Vagina (tissue), 2 donors: ENCODE results near the gene GNG2. TPM values are rescaled to one million over a fixed set of nuclear protein-coding genes. Genes with fewer than 3 reads are reported as not detected.

Experiments used
- DNase-seq, 2 donors: peaks; one replicate each; pipeline ENCODE4 v3.0.0-alpha.2; 2017; ENCODE audit errors: extremely low spot score in 2 of 2
- H3K27ac ChIP-seq: fragments of 200-600 bp; sonication (generic); one replicate; pipeline ENCODE4 v1.5.1; 2019
- H3K27me3 ChIP-seq: fragments of 200-600 bp; sonication (generic); one replicate; pipeline ENCODE4 v1.5.1; 2019
- H3K36me3 ChIP-seq, 2 donors: fragments of 200-600 bp; sonication (generic); one replicate each; pipeline ENCODE4 v1.5.1; 2017 to 2019
- H3K4me1 ChIP-seq: fragments of 200-600 bp; sonication (generic); one replicate; pipeline ENCODE4 v1.5.1; 2019
- H3K4me3 ChIP-seq, 2 donors: fragments of 200-600 bp; sonication (generic); 1 replicate in 1 of 2; 2 replicates in 1 of 2; pipeline ENCODE4 v1.5.1; 2016 to 2019
- H3K9me3 ChIP-seq: fragments of 200-600 bp; sonication (generic); one replicate; pipeline ENCODE4 v1.5.1; 2019
- CTCF ChIP-seq, 3 experiments: fragments of 450-650 bp in 2 of 3; fragments of 200-600 bp in 1 of 3; sonication (generic) in 1 of 3; IDR thresholded peaks; one replicate each; pipeline ENCODE4 v1.5.1; 2017 to 2019; ENCODE audit warnings: antibody characterized with exemption in 3 of 3, mild to moderate bottlenecking in 2 of 3, moderate library complexity in 2 of 3
- POLR2A ChIP-seq, 2 donors: fragments of 450-650 bp; IDR thresholded peaks; one replicate each; pipeline ENCODE4 v1.6.1; 2017; ENCODE audit warnings: antibody characterized with exemption in 2 of 2, mild to moderate bottlenecking in 2 of 2, moderate library complexity in 2 of 2
- POLR2AphosphoS5 ChIP-seq, 2 donors: sonication (generic); formaldehyde crosslinking; IDR thresholded peaks; one replicate each; pipeline ENCODE4 v1.9.0; 2017; ENCODE audit warnings: antibody characterized with exemption in 2 of 2, mild to moderate bottlenecking in 2 of 2, low read depth in 1 of 2; ENCODE audit not compliant: insufficient read depth in 1 of 2
- intact Hi-C: fragments of 100-400 bp; cut with DNase I; formaldehyde crosslinking; loops from one replicate; pipeline ENCODE4 v1.15.1; 2023
- total RNA-seq: library from RNA; depleted of rRNA; stranded (reverse); fragments of >200 nt; gene quantifications from one replicate; pipeline ENCODE4 v1.2.3, GENCODE V29; 2016

Gene GNG2
- total RNA-seq, 1 donor from 2014 or later: 12.8 TPM

GRCh38 chr14:51939755-51940301 lies 79.4 kb downstream of the GNG2 start:
- no peak for DNase-seq
- H3K27ac ChIP-seq: no peak overlapping the region
- no peak overlapping the region for H3K4me3 ChIP-seq
- no peaks in the 10 kb centered on the region for H3K27me3 ChIP-seq
- no peaks in the 10 kb centered on the region for H3K9me3 ChIP-seq
- H3K4me1 ChIP-seq: no peaks in the 10 kb centered on the region
- TF ChIP-seq POLR2A (IDR thresholded peaks at IDR 0.05): no peak
- no peak for TF ChIP-seq POLR2AphosphoS5 (IDR thresholded peaks at IDR 0.05; ENCODE audit: insufficient read depth in 1 of 2, low read depth in 1 of 2)
- no peak for TF ChIP-seq CTCF (IDR thresholded peaks at IDR 0.05)
- H3K36me3 ChIP-seq: no peaks in the 10 kb centered on the region
- intact Hi-C loops: no loop called here

- Histone ChIP-seq H3K4me3 (no peak overlapping the region), H3K27me3 (no peaks in the 10 kb centered on the region), H3K36me3 (no peaks in the 10 kb centered on the region), H3K27ac (no peak overlapping the region), H3K4me1 (no peaks in the 10 kb centered on the region), H3K9me3 (no peaks in the 10 kb centered on the region)
- no peak for TF ChIP-seq CTCF (IDR thresholded peaks at IDR 0.05)
- no peak for TF ChIP-seq POLR2AphosphoS5 (IDR thresholded peaks at IDR 0.05; ENCODE audit: insufficient read depth in 1 of 2, low read depth in 1 of 2)
- intact Hi-C loops: no loop called here
- no peak for DNase-seq
Observed at GRCh38 chr14:51942971-51943370, 82.6 kb downstream of the GNG2 start.

GRCh38 chr14:51950007-51950406 lies 89.6 kb downstream of the GNG2 start:
- Histone ChIP-seq H3K27me3 (no peaks in the 10 kb centered on the region), H3K9me3 (no peaks in the 10 kb centered on the region), H3K36me3 (no peaks in the 10 kb centered on the region), H3K4me1 (no peaks in the 10 kb centered on the region), H3K27ac (no peak overlapping the region), H3K4me3 (no peak overlapping the region)
- TF ChIP-seq CTCF (IDR thresholded peaks at IDR 0.05) (no peak), POLR2A (IDR thresholded peaks at IDR 0.05) (no peak), POLR2AphosphoS5 (IDR thresholded peaks at IDR 0.05; ENCODE audit: insufficient read depth in 1 of 2, low read depth in 1 of 2) (no peak)
- intact Hi-C loops: no loop called here
- DNase-seq: no peak

GRCh38 chr14:51951656-51952055 lies 91.2 kb downstream of the GNG2 start:
- Histone ChIP-seq H3K9me3 (no peaks in the 10 kb centered on the region), H3K4me3 (no peak overlapping the region), H3K27ac (no peak overlapping the region), H3K4me1 (no peaks in the 10 kb centered on the region), H3K27me3 (no peaks in the 10 kb centered on the region), H3K36me3 (no peaks in the 10 kb centered on the region)
- TF ChIP-seq CTCF (IDR thresholded peaks at IDR 0.05): no peak
- TF ChIP-seq POLR2A (IDR thresholded peaks at IDR 0.05): no peak
- no peak for TF ChIP-seq POLR2AphosphoS5 (IDR thresholded peaks at IDR 0.05; ENCODE audit: insufficient read depth in 1 of 2, low read depth in 1 of 2)
- intact Hi-C loops: no loop called here
- no peak for DNase-seq

GRCh38 chr14:51954031-51954430 lies 93.6 kb downstream of the GNG2 start:
- Histone ChIP-seq H3K36me3 (no peaks in the 10 kb centered on the region), H3K9me3 (no peaks in the 10 kb centered on the region), H3K4me1 (no peaks in the 10 kb centered on the region), H3K27ac (no peak overlapping the region), H3K4me3 (no peak overlapping the region), H3K27me3 (no peaks in the 10 kb centered on the region)
- DNase-seq: no peak
- TF ChIP-seq POLR2A (IDR thresholded peaks at IDR 0.05): no peak
- no peak for TF ChIP-seq POLR2AphosphoS5 (IDR thresholded peaks at IDR 0.05; ENCODE audit: insufficient read depth in 1 of 2, low read depth in 1 of 2)
- no peak for TF ChIP-seq CTCF (IDR thresholded peaks at IDR 0.05)
- intact Hi-C loops: no loop called here
